MM.1S (cell line): ENCODE data around the gene FAM193B.

Experiments
- DNase-seq: peaks from one replicate; pipeline ENCODE4 v3.0.0-alpha.2; 2015
- H2AFZ ChIP-seq: fragments of 300-600 bp; sonication (generic); 2 replicates; pipeline ENCODE4 v1.6.0; 2016; ENCODE audit warnings: antibody characterized with exemption, low read length
- H3F3A ChIP-seq: fragments of 300-600 bp; sonication (generic); 2 replicates; pipeline ENCODE4 v1.6.1; 2016; ENCODE audit warnings: mild to moderate bottlenecking, antibody characterized with exemption, low read length, moderate library complexity, mixed read lengths; ENCODE audit not compliant: insufficient read depth
- H3K27ac ChIP-seq: fragments of 300-600 bp; sonication (generic); 2 replicates; pipeline ENCODE4 v1.5.1; 2016; ENCODE audit warnings: mild to moderate bottlenecking, low read length
- H3K27me3 ChIP-seq: fragments of 300-600 bp; sonication (generic); replicated peaks from 2 replicates; pipeline ENCODE4 v1.6.0; 2016; ENCODE audit warnings: low read length; ENCODE audit not compliant: insufficient read depth
- H3K36me3 ChIP-seq: fragments of 300-600 bp; sonication (generic); replicated peaks from 2 replicates; pipeline ENCODE4 v1.6.1; 2016; ENCODE audit warnings: mild to moderate bottlenecking, low read length, mixed read lengths; ENCODE audit not compliant: insufficient read depth
- H3K4me1 ChIP-seq: fragments of 300-600 bp; sonication (generic); 2 replicates; pipeline ENCODE4 v1.6.1; 2016; ENCODE audit warnings: low read length, mixed read lengths
- H3K4me2 ChIP-seq: fragments of 300-600 bp; sonication (generic); 2 replicates; pipeline ENCODE4 v1.6.0; 2016; ENCODE audit warnings: low read depth, low read length
- H3K4me3 ChIP-seq: fragments of 300-600 bp; sonication (generic); 2 replicates; pipeline ENCODE4 v1.5.1; 2016; ENCODE audit warnings: low read length, mixed read lengths
- H3K79me2 ChIP-seq: fragments of 300-600 bp; sonication (generic); 2 replicates; pipeline ENCODE4 v1.6.1; 2016; ENCODE audit warnings: mixed run types, low read length, mixed read lengths
- H3K9ac ChIP-seq: fragments of 300-600 bp; sonication (generic); 2 replicates; pipeline ENCODE4 v1.6.1; 2016; ENCODE audit warnings: low read length, mixed read lengths
- H3K9me2 ChIP-seq: fragments of 300-600 bp; sonication (generic); replicated peaks from 2 replicates; pipeline ENCODE4 v1.6.1; 2016; ENCODE audit warnings: mild to moderate bottlenecking, low read length, mixed read lengths; ENCODE audit not compliant: insufficient read depth
- H3K9me3 ChIP-seq: fragments of 300-600 bp; sonication (generic); replicated peaks from 2 replicates; pipeline ENCODE4 v1.6.1; 2016; ENCODE audit warnings: mild to moderate bottlenecking, low read length, mixed read lengths; ENCODE audit not compliant: insufficient read depth
- H4K20me1 ChIP-seq: fragments of 300-600 bp; sonication (generic); 2 replicates; pipeline ENCODE4 v1.6.1; 2016; ENCODE audit warnings: mild to moderate bottlenecking, low read length, moderate library complexity, mixed read lengths; ENCODE audit not compliant: insufficient read depth
- EZH2 ChIP-seq: fragments of 300-600 bp; sonication (generic); optimal IDR thresholded peaks from 2 replicates; pipeline ENCODE3; 2017; ENCODE audit warnings: low read depth, mild to moderate bottlenecking, antibody characterized with exemption, low read length, mixed read lengths
- EZH2phosphoT487 ChIP-seq: fragments of 300-600 bp; sonication (generic); IDR thresholded peaks from 2 replicates; pipeline ENCODE4 v1.6.1; 2018; ENCODE audit warnings: antibody characterized with exemption, low read length
- TF ChIP-seq, protein P1 (sequence below): fragments of 300-600 bp; sonication (generic); IDR thresholded peaks from 2 replicates; pipeline ENCODE4 v1.5.1; 2016; ENCODE audit warnings: antibody characterized with exemption, low read length, mixed read lengths

The FAM193B gene

GRCh38 chr5:177548495-177548894, 5.9 kb downstream of the FAM193B start:
- Histone ChIP-seq H3K36me3 (no peaks in the 10 kb centered on the region), H2AFZ (no peak overlapping the region), H3K4me1 (peaks cover 7% of the 10 kb centered on the region), H4K20me1 (peaks cover 8% of the 10 kb centered on the region; the same call in 1 of the 2 replicates), H3K9me3 (no peaks in the 10 kb centered on the region), H3K79me2 (peaks cover 93% of the 10 kb centered on the region), H3K27ac (no peak overlapping the region), H3K4me3 (no peak overlapping the region), H3F3A (no peaks in the 10 kb centered on the region), H3K9me2 (no peaks in the 10 kb centered on the region), H3K4me2 (no peak overlapping the region), H3K9ac (no peak overlapping the region), H3K27me3 (no peaks in the 10 kb centered on the region)
- TF ChIP-seq EZH2phosphoT487 (no peak), EZH2 (no peak)
- TF ChIP-seq, protein P1, sequence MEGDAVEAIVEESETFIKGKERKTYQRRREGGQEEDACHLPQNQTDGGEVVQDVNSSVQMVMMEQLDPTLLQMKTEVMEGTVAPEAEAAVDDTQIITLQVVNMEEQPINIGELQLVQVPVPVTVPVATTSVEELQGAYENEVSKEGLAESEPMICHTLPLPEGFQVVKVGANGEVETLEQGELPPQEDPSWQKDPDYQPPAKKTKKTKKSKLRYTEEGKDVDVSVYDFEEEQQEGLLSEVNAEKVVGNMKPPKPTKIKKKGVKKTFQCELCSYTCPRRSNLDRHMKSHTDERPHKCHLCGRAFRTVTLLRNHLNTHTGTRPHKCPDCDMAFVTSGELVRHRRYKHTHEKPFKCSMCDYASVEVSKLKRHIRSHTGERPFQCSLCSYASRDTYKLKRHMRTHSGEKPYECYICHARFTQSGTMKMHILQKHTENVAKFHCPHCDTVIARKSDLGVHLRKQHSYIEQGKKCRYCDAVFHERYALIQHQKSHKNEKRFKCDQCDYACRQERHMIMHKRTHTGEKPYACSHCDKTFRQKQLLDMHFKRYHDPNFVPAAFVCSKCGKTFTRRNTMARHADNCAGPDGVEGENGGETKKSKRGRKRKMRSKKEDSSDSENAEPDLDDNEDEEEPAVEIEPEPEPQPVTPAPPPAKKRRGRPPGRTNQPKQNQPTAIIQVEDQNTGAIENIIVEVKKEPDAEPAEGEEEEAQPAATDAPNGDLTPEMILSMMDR = no peak
- no peak for DNase-seq

DNA sequence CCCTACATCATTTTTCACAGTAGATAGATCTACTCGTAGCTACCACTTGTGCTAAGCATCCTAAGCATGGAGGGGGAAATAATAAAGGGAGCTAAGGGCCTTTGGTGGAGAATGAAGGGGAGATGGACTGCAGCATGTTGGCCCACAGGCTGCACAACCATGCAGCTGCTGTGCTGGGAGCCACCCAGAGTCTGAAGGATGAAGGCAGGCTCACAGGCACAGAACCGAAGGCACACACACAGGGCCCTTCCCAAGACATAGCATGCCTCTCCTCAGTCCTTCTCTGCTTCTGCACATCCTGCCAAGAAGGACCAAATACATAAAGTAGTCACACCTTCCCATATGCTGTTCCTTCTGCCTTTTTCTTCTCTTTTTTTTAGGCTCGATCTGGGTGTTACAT, 6.6 kb downstream of the FAM193B start:
- H3K27ac ChIP-seq = no peak overlapping the region
- H3K9me3 ChIP-seq = no peaks in the 10 kb centered on the region
- TF ChIP-seq EZH2phosphoT487 (no peak), EZH2 (no peak)
- TF ChIP-seq, protein P1 = no peak
- H3K4me2 ChIP-seq = no peak overlapping the region
- H3K4me1 ChIP-seq = peaks cover under 1% of the 10 kb centered on the region
- H3K9me2 ChIP-seq = no peaks in the 10 kb centered on the region
- H3K79me2 ChIP-seq = peaks cover 93% of the 10 kb centered on the region
- no peak for DNase-seq
- no peak overlapping the region for H2AFZ ChIP-seq
- H4K20me1 ChIP-seq = 0 out of 2 replicates have a peak, but pooled peaks cover 4% of the 10 kb centered on the region
- H3K27me3 ChIP-seq = no peaks in the 10 kb centered on the region
- H3K4me3 ChIP-seq = no peak overlapping the region
- H3K9ac ChIP-seq = no peak overlapping the region
- H3K36me3 ChIP-seq = no peaks in the 10 kb centered on the region
- H3F3A ChIP-seq = no peaks in the 10 kb centered on the region

- no peak overlapping the region for H2AFZ ChIP-seq
- H3K79me2 ChIP-seq = peaks cover 92% of the 10 kb centered on the region
- no peaks in the 10 kb centered on the region for H3K27me3 ChIP-seq
- no peak overlapping the region for H3K9ac ChIP-seq
- H3K4me2 ChIP-seq = no peak overlapping the region
- DNase-seq = no peak
- no peaks in the 10 kb centered on the region for H3K36me3 ChIP-seq
- no peaks in the 10 kb centered on the region for H3F3A ChIP-seq
- no peak overlapping the region for H3K4me3 ChIP-seq
- no peak overlapping the region for H3K27ac ChIP-seq
- no peaks in the 10 kb centered on the region for H3K9me2 ChIP-seq
- no peaks in the 10 kb centered on the region for H3K9me3 ChIP-seq
- H4K20me1 ChIP-seq = 0 out of 2 replicates have a peak, but pooled peaks cover 4% of the 10 kb centered on the region
- H3K4me1 ChIP-seq = no peaks in the 10 kb centered on the region
- TF ChIP-seq EZH2phosphoT487 = no peak
- TF ChIP-seq, protein P1 = no peak
These were observed 8.1 kb downstream of the FAM193B start for GRCh38 chr5:177546258-177546741.
